ENCODE data around the gene EPC1. TPM values are rescaled to one million over a fixed set of nuclear protein-coding genes. Genes with fewer than 3 reads are reported as not detected.

Gene EPC1
- total and polyA plus RNA-seq, 9 of the 15 experiments (the other 6 are each of a cell fraction or from before 2014, with no cell fraction given): 7.0 to 43.6 (median 16.1) TPM

- peak; percentile 90 for TF ChIP-seq RBBP5 (IDR thresholded peaks at IDR 0.05; ENCODE audit: borderline replicate concordance, insufficient read depth, low read length, poor library complexity, severe bottlenecking)
- TF ChIP-seq HOMEZ (CRISPR knock-in tag; IDR thresholded peaks at IDR 0.05): no peak
- peak; percentile 94 for TF ChIP-seq CXXC5 (CRISPR knock-in tag; IDR thresholded peaks at IDR 0.05)
- no peak for TF ChIP-seq SIRT6 (IDR thresholded peaks at IDR 0.05; ENCODE audit: low read depth, low read length)
- TF ChIP-seq ZNF140 (CRISPR knock-in tag; IDR thresholded peaks at IDR 0.05): no peak
- no peak for TF ChIP-seq ZKSCAN3 (CRISPR knock-in tag; IDR thresholded peaks at IDR 0.05)
- no peak for TF ChIP-seq HDAC2 (IDR thresholded peaks at IDR 0.05)
- peak; percentile 95 for TF ChIP-seq PHF8 (IDR thresholded peaks at IDR 0.05; ENCODE audit: borderline replicate concordance, low read length)
- peak; percentile 74 for TF ChIP-seq HMGN3 (IDR thresholded peaks at IDR 0.05; ENCODE audit: borderline replicate concordance, extremely low read depth, insufficient read length, low read depth, low read length)
- 0 out of 2 replicates have a peak, but pooled peaks have one; percentile 9 for TF ChIP-seq TOE1 (IDR thresholded peaks at IDR 0.05; ENCODE audit: borderline replicate concordance)
- no peak for TF ChIP-seq TOE1 (CRISPR knock-in tag; IDR thresholded peaks at IDR 0.05; ENCODE audit: borderline replicate concordance, low read depth)
- TF ChIP-seq XRCC3 (IDR thresholded peaks at IDR 0.05): no peak
- TF ChIP-seq HDAC8 (tag; IDR thresholded peaks at IDR 0.05): 0 out of 2 replicates have a peak, but pooled peaks have one; percentile 32
- TF ChIP-seq FIP1L1 (IDR thresholded peaks at IDR 0.05; ENCODE audit: low read depth, low read length, poor library complexity, severe bottlenecking): peak; percentile 55
- no peak for TF ChIP-seq ZNF561 (CRISPR knock-in tag; conservative IDR thresholded peaks at IDR 0.05)
- TF ChIP-seq KHSRP (IDR thresholded peaks at IDR 0.05): no peak
- TF ChIP-seq FOXP1 (CRISPR knock-in tag; IDR thresholded peaks at IDR 0.05): 0 out of 2 replicates have a peak, but pooled peaks have one; percentile 39
- TF ChIP-seq ZFX (CRISPR knock-in tag; IDR thresholded peaks at IDR 0.05): peak; percentile 84
- TF ChIP-seq ZNF780A (CRISPR knock-in tag; IDR thresholded peaks at IDR 0.05): peak; percentile 11; the same call in 1 of the 2 replicates
- peak; percentile 89 for TF ChIP-seq TAF9B (IDR thresholded peaks at IDR 0.05; ENCODE audit: partially characterized antibody)
- TF ChIP-seq SMAD1 (IDR thresholded peaks at IDR 0.05; ENCODE audit: low read depth, low read length, partially characterized antibody): peak; percentile 79
- TF ChIP-seq, protein P1, sequence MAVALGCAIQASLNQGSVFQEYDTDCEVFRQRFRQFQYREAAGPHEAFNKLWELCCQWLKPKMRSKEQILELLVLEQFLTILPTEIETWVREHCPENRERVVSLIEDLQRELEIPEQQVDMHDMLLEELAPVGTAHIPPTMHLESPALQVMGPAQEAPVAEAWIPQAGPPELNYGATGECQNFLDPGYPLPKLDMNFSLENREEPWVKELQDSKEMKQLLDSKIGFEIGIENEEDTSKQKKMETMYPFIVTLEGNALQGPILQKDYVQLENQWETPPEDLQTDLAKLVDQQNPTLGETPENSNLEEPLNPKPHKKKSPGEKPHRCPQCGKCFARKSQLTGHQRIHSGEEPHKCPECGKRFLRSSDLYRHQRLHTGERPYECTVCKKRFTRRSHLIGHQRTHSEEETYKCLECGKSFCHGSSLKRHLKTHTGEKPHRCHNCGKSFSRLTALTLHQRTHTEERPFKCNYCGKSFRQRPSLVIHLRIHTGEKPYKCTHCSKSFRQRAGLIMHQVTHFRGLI (CRISPR knock-in tag; IDR thresholded peaks at IDR 0.05): 0 out of 2 replicates have a peak, but pooled peaks have one; percentile 11
- no peak for TF ChIP-seq ZNF699 (CRISPR knock-in tag; IDR thresholded peaks at IDR 0.05; ENCODE audit: insufficient replicate concordance)
- no peak for TF ChIP-seq ZNF77 (CRISPR knock-in tag; IDR thresholded peaks at IDR 0.05)
- no peak for TF ChIP-seq EZH2 (IDR thresholded peaks at IDR 0.05; ENCODE audit: borderline replicate concordance, low read depth, low read length)
- TF ChIP-seq FUS (optimal IDR thresholded peaks at IDR 0.05; ENCODE audit: low read depth, low read length): peak; percentile 55
Observed at GRCh38 chr10:32346551-32347362, at the start of gene EPC1 (continued).

All from K562 (cell line).